Activated B cell treated with CpG ODN at 0.5 μM for 24 hours (primary cell): Measurements from ENCODE around the gene SHC3. TPM values are rescaled to one million over a fixed set of nuclear protein-coding genes. Genes with fewer than 3 reads are reported as not detected.

Experiments
- ATAC-seq: fragments of 200-7000 bp; cut with Tn5 transposase; one replicate; pipeline ENCODE4 v1.10.0; 2021; ENCODE audit warnings: low read depth, mild to moderate bottlenecking, moderate library complexity
- CTCF ChIA-PET: fragments of 350-600 bp; sonication (Branson Sonifier 250); formaldehyde crosslinking; loops from one replicate; lab custom pipeline; 2021; ENCODE audit warnings: antibody characterized with exemption; lab: Charles Lee
- POLR2A ChIA-PET: fragments of 350-600 bp; sonication (Branson Sonifier 250); formaldehyde crosslinking; loops from one replicate; lab custom pipeline; 2021; ENCODE audit warnings: antibody characterized with exemption; lab: Charles Lee
- DNase-seq: peaks from one replicate; pipeline ENCODE4 v3.0.0; 2022
- H3K27ac Mint-ChIP-seq: one replicate; pipeline ENCODE4 v1.8.0; 2020; ENCODE audit warnings: mixed read lengths
- H3K27me3 Mint-ChIP-seq: one replicate; pipeline ENCODE4 v1.8.0; 2021; ENCODE audit warnings: mixed read lengths
- H3K36me3 Mint-ChIP-seq: one replicate; pipeline ENCODE4 v1.8.0; 2021; ENCODE audit warnings: low read depth, mixed read lengths
- H3K4me1 Mint-ChIP-seq: one replicate; pipeline ENCODE4 v1.8.0; 2021; ENCODE audit warnings: mixed read lengths
- H3K4me3 Mint-ChIP-seq: one replicate; pipeline ENCODE4 v1.8.0; 2020; ENCODE audit warnings: mild to moderate bottlenecking, mixed read lengths
- H3K9me3 Mint-ChIP-seq: one replicate; pipeline ENCODE4 v1.8.0; 2020; ENCODE audit warnings: mixed read lengths
- CTCF ChIP-seq: fragments of 200-600 bp; IDR thresholded peaks from one replicate; pipeline ENCODE4 v1.8.0; 2022; ENCODE audit warnings: antibody characterized with exemption, mild to moderate bottlenecking
- intact Hi-C: fragments of 100-400 bp; cut with micrococcal nuclease; formaldehyde crosslinking; loops from one replicate; pipeline ENCODE4 v1.15.1; 2024
- total RNA-seq: library from RNA; stranded (reverse); gene quantifications from 2 replicates; pipeline ENCODE4 v1.2.3, GENCODE V29; 2022

The SHC3 gene
- total RNA-seq, 1 donor from 2014 or later, result not detected

GRCh38 chr9:89223396-89223977 is 44.9 kb upstream of the SHC3 start:
- no peak overlapping the region for H3K4me3 Mint-ChIP-seq
- H3K4me1 Mint-ChIP-seq, result no peaks in the 10 kb centered on the region
- CTCF ChIA-PET, result no interaction called here
- H3K27me3 Mint-ChIP-seq, result peaks cover 23% of the 10 kb centered on the region
- DNase-seq (no peak), ATAC-seq (no peak)
- TF ChIP-seq CTCF, result no peak
- no peaks in the 10 kb centered on the region for H3K9me3 Mint-ChIP-seq
- H3K27ac Mint-ChIP-seq, result no peak overlapping the region
- intact Hi-C loops, result no loop called here
- H3K36me3 Mint-ChIP-seq, result no peaks in the 10 kb centered on the region
- POLR2A ChIA-PET, result no interaction called here

GRCh38 chr9:89219637-89220036 is 41.0 kb upstream of the SHC3 start:
- Mint-ChIP-seq H3K4me1 (no peaks in the 10 kb centered on the region), H3K27me3 (no peaks in the 10 kb centered on the region), H3K27ac (no peak overlapping the region), H3K4me3 (no peak overlapping the region), H3K36me3 (no peaks in the 10 kb centered on the region), H3K9me3 (no peaks in the 10 kb centered on the region)
- ChIA-PET CTCF (no interaction called here), POLR2A (no interaction called here)
- no peak for TF ChIP-seq CTCF
- ATAC-seq (no peak), DNase-seq (no peak)
- intact Hi-C loops, result no loop called here

GRCh38 chr9:89218040-89218928 is 39.7 kb upstream of the SHC3 start:
- ATAC-seq (no peak), DNase-seq (no peak)
- no peaks in the 10 kb centered on the region for H3K4me1 Mint-ChIP-seq
- intact Hi-C loops, result no loop called here
- H3K36me3 Mint-ChIP-seq, result no peaks in the 10 kb centered on the region
- POLR2A ChIA-PET, result no interaction called here
- no peaks in the 10 kb centered on the region for H3K9me3 Mint-ChIP-seq
- no peak for TF ChIP-seq CTCF
- no peak overlapping the region for H3K4me3 Mint-ChIP-seq
- no peak overlapping the region for H3K27ac Mint-ChIP-seq
- CTCF ChIA-PET, result no interaction called here
- H3K27me3 Mint-ChIP-seq, result no peaks in the 10 kb centered on the region

DNA sequence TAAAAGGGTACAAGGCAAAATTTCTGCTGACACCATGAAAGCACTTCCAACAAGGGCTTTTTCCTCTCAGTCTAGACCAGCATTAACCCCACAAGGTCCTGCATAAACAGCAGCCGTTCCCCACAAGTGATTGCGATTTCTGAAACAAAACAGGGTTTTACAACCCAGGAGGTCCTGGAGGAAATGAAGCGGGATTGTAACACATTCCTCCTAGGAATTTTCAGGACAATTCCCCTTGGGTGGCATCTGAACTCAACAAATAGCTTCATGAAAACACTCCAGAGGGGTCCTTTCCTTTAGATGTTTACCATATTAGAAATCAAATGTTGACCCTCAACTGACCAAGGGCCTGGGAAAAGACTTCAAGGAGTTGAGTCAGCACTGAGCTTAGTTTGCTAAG is 36.7 kb upstream of the SHC3 start:
- no peak for TF ChIP-seq CTCF
- intact Hi-C loops, result no loop called here
- ATAC-seq (no peak), DNase-seq (no peak)
- no peaks in the 10 kb centered on the region for H3K4me1 Mint-ChIP-seq
- H3K4me3 Mint-ChIP-seq, result no peak overlapping the region
- CTCF ChIA-PET, result no interaction called here
- no peaks in the 10 kb centered on the region for H3K36me3 Mint-ChIP-seq
- no peak overlapping the region for H3K27ac Mint-ChIP-seq
- POLR2A ChIA-PET, result no interaction called here
- H3K27me3 Mint-ChIP-seq, result peaks cover 2% of the 10 kb centered on the region
- H3K9me3 Mint-ChIP-seq, result no peaks in the 10 kb centered on the region

DNA sequence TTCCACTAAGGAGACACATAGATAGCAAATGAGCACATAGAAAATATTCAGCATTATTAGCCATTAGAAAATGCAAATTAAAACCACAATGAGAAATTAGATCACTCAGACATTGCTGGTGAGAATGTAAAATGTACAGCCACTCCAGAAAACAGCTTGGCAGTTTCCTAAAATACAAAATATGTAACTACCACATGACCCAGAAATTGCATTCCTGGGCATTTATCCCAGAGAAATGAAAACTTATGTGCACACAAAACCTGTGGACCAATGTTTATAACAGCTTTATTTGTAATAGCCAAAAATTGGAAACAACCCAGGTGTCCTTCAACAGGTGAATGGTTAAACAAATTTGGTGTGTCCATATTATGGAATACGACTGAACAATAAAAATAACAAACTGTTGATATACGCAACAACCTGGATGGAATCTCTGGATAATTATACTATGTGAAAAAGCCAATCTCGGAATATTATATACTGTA is 34.8 kb upstream of the SHC3 start:
- TF ChIP-seq CTCF, result no peak
- no peak overlapping the region for H3K27ac Mint-ChIP-seq
- no peaks in the 10 kb centered on the region for H3K36me3 Mint-ChIP-seq
- ATAC-seq, result no peak
- H3K4me3 Mint-ChIP-seq, result no peak overlapping the region
- no peak for DNase-seq
- peaks cover 2% of the 10 kb centered on the region for H3K27me3 Mint-ChIP-seq
- no peaks in the 10 kb centered on the region for H3K4me1 Mint-ChIP-seq
- H3K9me3 Mint-ChIP-seq, result no peaks in the 10 kb centered on the region
- ChIA-PET CTCF (no interaction called here), POLR2A (no interaction called here)
- intact Hi-C loops, result no loop called here
